ENCODE measurements around the gene SPINK9. TPM values are rescaled to one million over a fixed set of nuclear protein-coding genes. Genes with fewer than 3 reads are reported as not detected.

Gene SPINK9
- total RNA-seq, 1 experiment from 2014 or later, result not detected

- H3K9me3 Mint-ChIP-seq, result no peaks in the 10 kb centered on the region
- H3K27ac Mint-ChIP-seq, result no peak overlapping the region
Observed at GRCh38 chr5:148336704-148337435, 1.5 kb downstream of the SPINK9 start.

More at GRCh38 chr5:148336704-148337435, 1.5 kb downstream of the SPINK9 start:
- no peak for TF ChIP-seq ATF6 (CRISPR knock-in tag; IDR thresholded peaks at IDR 0.05)
- TF ChIP-seq ZNF232 (CRISPR knock-in tag; IDR thresholded peaks at IDR 0.05), result no peak
- TF ChIP-seq MXD4 (CRISPR knock-in tag; IDR thresholded peaks at IDR 0.05; ENCODE audit: borderline replicate concordance), result no peak
- TF ChIP-seq ATF3 (CRISPR knock-in tag; conservative IDR thresholded peaks at IDR 0.05), result no peak
- no peak for TF ChIP-seq HMGXB4 (CRISPR knock-in tag; IDR thresholded peaks at IDR 0.05)
- TF ChIP-seq USF2 (CRISPR knock-in tag; IDR thresholded peaks at IDR 0.05), result no peak
- TF ChIP-seq ZNF512 (CRISPR knock-in tag; IDR thresholded peaks at IDR 0.05; ENCODE audit: borderline replicate concordance), result no peak
- TF ChIP-seq ZNF423 (CRISPR knock-in tag; IDR thresholded peaks at IDR 0.05), result no peak
- no peak for TF ChIP-seq JUN (CRISPR knock-in tag; IDR thresholded peaks at IDR 0.05)
- TF ChIP-seq NR2C2 (CRISPR knock-in tag; IDR thresholded peaks at IDR 0.05), result no peak
- TF ChIP-seq FOXP1 (CRISPR knock-in tag; IDR thresholded peaks at IDR 0.05; ENCODE audit: borderline replicate concordance), result no peak
- TF ChIP-seq FOXJ3 (CRISPR knock-in tag; IDR thresholded peaks at IDR 0.05; ENCODE audit: borderline replicate concordance), result no peak
- no peak for TF ChIP-seq CTCF (IDR thresholded peaks at IDR 0.05)
- ATAC-seq, result no peak
- no peaks in the 10 kb centered on the region for H3K36me3 Mint-ChIP-seq
- CTCF ChIA-PET, result interaction anchor here (1.0 to 1.3 kb wide), 2 partner anchors 39 to 46 kb away, joined by 3 read pairs; no protein-coding TSS in a partner anchor
- H3K4me1 Mint-ChIP-seq, result no peaks in the 10 kb centered on the region
- no peaks in the 10 kb centered on the region for H3K27me3 Mint-ChIP-seq (ENCODE audit: low read depth)
- DNase-seq (ENCODE audit: low spot score), result no peak
- POLR2A ChIA-PET, result no interaction called here
- H3K4me3 Mint-ChIP-seq, result no peak overlapping the region
